ENCODE measurements around the gene PHACTR3.

PHACTR3 gene

DNA sequence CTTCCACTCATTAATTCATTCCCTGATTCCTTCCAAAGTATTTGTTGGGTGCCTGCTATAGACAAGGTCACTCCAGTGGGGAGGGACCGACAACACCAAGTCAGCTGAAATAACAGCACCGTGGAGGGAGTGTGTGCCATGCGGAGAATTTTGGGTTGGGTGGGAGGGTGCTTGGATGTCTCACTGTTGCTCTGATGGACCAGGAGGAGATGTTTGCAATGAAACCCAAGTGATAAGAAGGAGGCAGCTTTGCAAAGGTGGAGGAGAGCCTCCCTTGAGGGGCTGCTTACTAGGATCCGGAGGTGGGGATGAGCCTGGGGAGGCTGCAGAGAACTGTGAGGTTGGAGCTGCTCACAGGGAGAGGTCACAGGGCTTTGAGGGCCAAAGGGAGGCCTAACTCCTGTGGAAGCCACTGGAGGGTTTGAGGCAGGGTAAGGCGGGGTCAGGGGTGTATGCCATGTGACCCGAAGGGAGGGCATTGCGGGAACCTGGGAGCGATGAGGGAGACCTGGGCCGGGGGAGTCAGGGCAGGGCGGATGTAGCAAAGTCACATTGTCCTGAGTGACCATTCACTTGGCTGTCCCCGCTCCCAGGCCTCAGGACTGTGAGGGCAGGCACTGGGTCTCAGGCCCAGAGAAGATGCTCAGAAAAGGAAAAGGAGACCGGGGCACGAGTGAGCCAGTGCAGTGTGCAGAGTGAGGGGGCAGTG lies 124.5 kb downstream of the PHACTR3 start:
- no peak for DNase-seq
- Histone ChIP-seq H2AFZ (ENCODE audit: low read length) (no peak overlapping the region), H3F3A (ENCODE audit: insufficient read depth, low read length) (no peaks in the 10 kb centered on the region), H3K9ac (ENCODE audit: low read length) (no peak overlapping the region), H3K36me3 (replicated peaks; ENCODE audit: insufficient read depth, low read length) (no peaks in the 10 kb centered on the region), H3K27me3 (replicated peaks; ENCODE audit: insufficient read depth, low read length) (peaks cover 55% of the 10 kb centered on the region), H3K9me3 (replicated peaks; ENCODE audit: insufficient read depth, low read length) (no peaks in the 10 kb centered on the region), H3K79me2 (ENCODE audit: low read length) (no peaks in the 10 kb centered on the region), H3K4me2 (ENCODE audit: low read depth, low read length) (no peak overlapping the region), H3K27ac (ENCODE audit: low read length) (no peak overlapping the region), H3K9me2 (replicated peaks; ENCODE audit: insufficient read depth, low read length) (no peaks in the 10 kb centered on the region), H4K20me1 (ENCODE audit: insufficient read depth, low read length) (no peaks in the 10 kb centered on the region), H3K4me3 (ENCODE audit: low read length) (no peak overlapping the region), H3K4me1 (ENCODE audit: low read length) (no peaks in the 10 kb centered on the region)
- TF ChIP-seq EZH2 (optimal IDR thresholded peaks at IDR 0.05; ENCODE audit: low read depth, low read length) (no peak), EZH2phosphoT487 (IDR thresholded peaks at IDR 0.05; ENCODE audit: low read length) (no peak)
- TF ChIP-seq, protein P1, sequence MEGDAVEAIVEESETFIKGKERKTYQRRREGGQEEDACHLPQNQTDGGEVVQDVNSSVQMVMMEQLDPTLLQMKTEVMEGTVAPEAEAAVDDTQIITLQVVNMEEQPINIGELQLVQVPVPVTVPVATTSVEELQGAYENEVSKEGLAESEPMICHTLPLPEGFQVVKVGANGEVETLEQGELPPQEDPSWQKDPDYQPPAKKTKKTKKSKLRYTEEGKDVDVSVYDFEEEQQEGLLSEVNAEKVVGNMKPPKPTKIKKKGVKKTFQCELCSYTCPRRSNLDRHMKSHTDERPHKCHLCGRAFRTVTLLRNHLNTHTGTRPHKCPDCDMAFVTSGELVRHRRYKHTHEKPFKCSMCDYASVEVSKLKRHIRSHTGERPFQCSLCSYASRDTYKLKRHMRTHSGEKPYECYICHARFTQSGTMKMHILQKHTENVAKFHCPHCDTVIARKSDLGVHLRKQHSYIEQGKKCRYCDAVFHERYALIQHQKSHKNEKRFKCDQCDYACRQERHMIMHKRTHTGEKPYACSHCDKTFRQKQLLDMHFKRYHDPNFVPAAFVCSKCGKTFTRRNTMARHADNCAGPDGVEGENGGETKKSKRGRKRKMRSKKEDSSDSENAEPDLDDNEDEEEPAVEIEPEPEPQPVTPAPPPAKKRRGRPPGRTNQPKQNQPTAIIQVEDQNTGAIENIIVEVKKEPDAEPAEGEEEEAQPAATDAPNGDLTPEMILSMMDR (IDR thresholded peaks at IDR 0.05; ENCODE audit: low read length): no peak

GRCh38 chr20:59729506-59729905 lies 125.2 kb downstream of the PHACTR3 start:
- Histone ChIP-seq H3K27ac (ENCODE audit: low read length) (no peak overlapping the region), H3K27me3 (replicated peaks; ENCODE audit: insufficient read depth, low read length) (peaks cover 50% of the 10 kb centered on the region)

DNA sequence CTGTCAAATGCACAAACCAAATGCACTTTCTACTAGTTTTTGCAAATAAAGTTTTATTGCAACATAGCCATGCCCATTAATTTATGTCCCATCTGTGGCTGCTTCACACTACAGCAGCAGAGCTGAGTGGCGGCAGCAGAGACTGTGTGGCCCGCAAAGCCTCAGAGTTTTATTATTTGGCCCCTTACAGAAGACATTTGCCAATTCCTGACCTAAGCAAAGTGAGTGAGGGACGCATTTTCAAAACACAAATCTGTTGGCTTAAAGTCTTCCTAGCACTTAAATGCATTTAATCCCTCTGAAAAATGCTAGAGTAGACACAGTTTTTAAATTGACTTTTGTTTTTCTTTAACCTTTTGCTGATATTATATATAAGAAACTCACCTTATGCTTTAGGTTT lies 126.4 kb downstream of the PHACTR3 start:
- Histone ChIP-seq H3K4me1 (ENCODE audit: low read length) (no peaks in the 10 kb centered on the region), H3K9me3 (replicated peaks; ENCODE audit: insufficient read depth, low read length) (no peaks in the 10 kb centered on the region), H3K9me2 (replicated peaks; ENCODE audit: insufficient read depth, low read length) (no peaks in the 10 kb centered on the region), H2AFZ (ENCODE audit: low read length) (no peak overlapping the region), H3K4me3 (ENCODE audit: low read length) (no peak overlapping the region), H3K27me3 (replicated peaks; ENCODE audit: insufficient read depth, low read length) (peaks cover 50% of the 10 kb centered on the region), H3K79me2 (ENCODE audit: low read length) (no peaks in the 10 kb centered on the region), H3K4me2 (ENCODE audit: low read depth, low read length) (no peak overlapping the region), H3K9ac (ENCODE audit: low read length) (no peak overlapping the region), H4K20me1 (ENCODE audit: insufficient read depth, low read length) (no peaks in the 10 kb centered on the region), H3F3A (ENCODE audit: insufficient read depth, low read length) (no peaks in the 10 kb centered on the region), H3K36me3 (replicated peaks; ENCODE audit: insufficient read depth, low read length) (no peaks in the 10 kb centered on the region), H3K27ac (ENCODE audit: low read length) (no peak overlapping the region)
- no peak for DNase-seq
- no peak for TF ChIP-seq EZH2phosphoT487 (IDR thresholded peaks at IDR 0.05; ENCODE audit: low read length)
- TF ChIP-seq, protein P1 (IDR thresholded peaks at IDR 0.05; ENCODE audit: low read length): no peak
- TF ChIP-seq EZH2 (optimal IDR thresholded peaks at IDR 0.05; ENCODE audit: low read depth, low read length): no peak

More at GRCh38 chr20:59729506-59729905, 125.2 kb downstream of the PHACTR3 start:
- H3F3A ChIP-seq (ENCODE audit: insufficient read depth, low read length): no peaks in the 10 kb centered on the region
- H4K20me1 ChIP-seq (ENCODE audit: insufficient read depth, low read length): no peaks in the 10 kb centered on the region
- no peak for TF ChIP-seq EZH2 (optimal IDR thresholded peaks at IDR 0.05; ENCODE audit: low read depth, low read length)
- TF ChIP-seq EZH2phosphoT487 (IDR thresholded peaks at IDR 0.05; ENCODE audit: low read length): no peak
- TF ChIP-seq, protein P1 (IDR thresholded peaks at IDR 0.05; ENCODE audit: low read length): no peak
- H3K79me2 ChIP-seq (ENCODE audit: low read length): no peaks in the 10 kb centered on the region
- no peaks in the 10 kb centered on the region for H3K9me2 ChIP-seq (replicated peaks; ENCODE audit: insufficient read depth, low read length)
- no peaks in the 10 kb centered on the region for H3K9me3 ChIP-seq (replicated peaks; ENCODE audit: insufficient read depth, low read length)
- no peak overlapping the region for H3K4me2 ChIP-seq (ENCODE audit: low read depth, low read length)
- no peak overlapping the region for H3K4me3 ChIP-seq (ENCODE audit: low read length)
- no peaks in the 10 kb centered on the region for H3K36me3 ChIP-seq (replicated peaks; ENCODE audit: insufficient read depth, low read length)
- DNase-seq: no peak
- H3K9ac ChIP-seq (ENCODE audit: low read length): no peak overlapping the region
- H2AFZ ChIP-seq (ENCODE audit: low read length): no peak overlapping the region
- no peaks in the 10 kb centered on the region for H3K4me1 ChIP-seq (ENCODE audit: low read length)

Measured in MM.1S (cell line).